Omental fat pad (tissue), 4 donors: ENCODE results near the gene XIAP. TPM values are rescaled to one million over a fixed set of nuclear protein-coding genes. Genes with fewer than 3 reads are reported as not detected.
"Not testable (repeated sequence)": the region's sequence is repeated elsewhere in the genome, so short reads cannot be mapped to it uniquely, and the experiment has no call there.

ENCODE experiments used
- ATAC-seq: fragments of 150-250 bp; one replicate; pipeline ENCODE4 v1.9.1; 2016; ENCODE audit warnings: mild to moderate bottlenecking, moderate library complexity; ENCODE audit not compliant: low FRiP score
- DNase-seq: peaks from one replicate; pipeline ENCODE4 v3.0.0-alpha.2; 2019; ENCODE audit warnings: low spot score
- total RNA-seq, 4 donors: library from RNA; depleted of rRNA; stranded (reverse); fragments of >200 nt; gene quantifications; one replicate each; pipeline ENCODE4 v1.1.0, GENCODE V29; 2016
- TF ChIP-seq, protein P1 (sequence below), 3 donors: fragments of 450-650 bp; IDR thresholded peaks; one replicate each; pipeline ENCODE4 v1.5.1; 2016 to 2017; ENCODE audit warnings: antibody characterized with exemption in 3 of 3, mild to moderate bottlenecking in 3 of 3, moderate library complexity in 2 of 3

The XIAP gene
- total RNA-seq, 4 donors from 2014 or later = 22.5 to 35.8 (median 24.9) TPM

GRCh38 chrX:123923211-123923610 lies 63.4 kb downstream of the XIAP start:
- TF ChIP-seq, protein P1, sequence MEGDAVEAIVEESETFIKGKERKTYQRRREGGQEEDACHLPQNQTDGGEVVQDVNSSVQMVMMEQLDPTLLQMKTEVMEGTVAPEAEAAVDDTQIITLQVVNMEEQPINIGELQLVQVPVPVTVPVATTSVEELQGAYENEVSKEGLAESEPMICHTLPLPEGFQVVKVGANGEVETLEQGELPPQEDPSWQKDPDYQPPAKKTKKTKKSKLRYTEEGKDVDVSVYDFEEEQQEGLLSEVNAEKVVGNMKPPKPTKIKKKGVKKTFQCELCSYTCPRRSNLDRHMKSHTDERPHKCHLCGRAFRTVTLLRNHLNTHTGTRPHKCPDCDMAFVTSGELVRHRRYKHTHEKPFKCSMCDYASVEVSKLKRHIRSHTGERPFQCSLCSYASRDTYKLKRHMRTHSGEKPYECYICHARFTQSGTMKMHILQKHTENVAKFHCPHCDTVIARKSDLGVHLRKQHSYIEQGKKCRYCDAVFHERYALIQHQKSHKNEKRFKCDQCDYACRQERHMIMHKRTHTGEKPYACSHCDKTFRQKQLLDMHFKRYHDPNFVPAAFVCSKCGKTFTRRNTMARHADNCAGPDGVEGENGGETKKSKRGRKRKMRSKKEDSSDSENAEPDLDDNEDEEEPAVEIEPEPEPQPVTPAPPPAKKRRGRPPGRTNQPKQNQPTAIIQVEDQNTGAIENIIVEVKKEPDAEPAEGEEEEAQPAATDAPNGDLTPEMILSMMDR (IDR thresholded peaks at IDR 0.05) = no peak
- no peak for ATAC-seq

DNA sequence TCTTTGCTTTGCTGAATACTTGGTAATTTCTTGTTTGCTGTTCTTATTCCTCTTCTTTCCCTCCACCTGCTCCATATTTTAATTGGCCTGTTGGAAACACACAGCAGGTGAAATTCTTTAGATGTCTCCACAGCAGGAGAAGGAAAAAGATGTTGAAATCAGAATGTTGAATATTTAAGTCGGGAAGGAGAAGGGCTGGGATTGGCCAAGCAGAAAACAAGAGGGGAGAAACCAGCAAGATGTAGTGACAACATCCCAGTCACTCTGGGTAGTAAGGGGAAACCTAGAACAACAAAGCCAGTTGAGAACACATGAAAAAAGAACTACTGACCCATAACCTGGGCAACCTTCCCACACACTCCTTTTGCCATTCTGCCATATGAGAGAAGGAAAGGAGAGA lies 64.3 kb downstream of the XIAP start:
- ATAC-seq (no peak), DNase-seq (no peak)
- TF ChIP-seq, protein P1 (IDR thresholded peaks at IDR 0.05) = no peak

More at GRCh38 chrX:123923211-123923610, 63.4 kb downstream of the XIAP start:
- DNase-seq = no peak

DNA sequence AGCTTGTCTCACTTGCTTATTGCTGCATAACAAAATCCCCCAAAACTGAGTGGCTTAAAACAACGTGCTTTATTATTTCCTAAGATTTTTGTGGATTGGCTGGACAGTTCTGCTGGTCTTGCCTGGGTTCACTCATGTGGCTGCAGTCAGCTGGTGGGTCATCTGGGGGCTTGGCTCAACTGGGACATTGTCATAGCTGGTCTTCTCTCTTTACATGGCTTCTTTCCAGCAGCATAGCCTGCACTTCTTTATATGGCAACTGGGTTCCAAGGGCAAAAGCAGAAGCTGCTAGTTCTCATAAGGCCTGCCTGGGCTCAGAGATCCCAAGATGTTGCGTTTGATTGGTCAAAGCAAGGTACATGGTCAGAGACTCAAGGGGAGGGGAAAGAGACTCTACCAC lies 68.0 kb downstream of the XIAP start:
- ATAC-seq (no peak), DNase-seq (no peak)
- TF ChIP-seq, protein P1 (IDR thresholded peaks at IDR 0.05) = no peak

GRCh38 chrX:123932055-123932454 lies 72.2 kb downstream of the XIAP start:
- not testable (repeated sequence) for ATAC-seq, DNase-seq

- no peak for ATAC-seq
- no peak for DNase-seq
- TF ChIP-seq, protein P1 (IDR thresholded peaks at IDR 0.05) = no peak
Measured at GRCh38 chrX:123943074-123943473, 83.2 kb downstream of the XIAP start.

DNA sequence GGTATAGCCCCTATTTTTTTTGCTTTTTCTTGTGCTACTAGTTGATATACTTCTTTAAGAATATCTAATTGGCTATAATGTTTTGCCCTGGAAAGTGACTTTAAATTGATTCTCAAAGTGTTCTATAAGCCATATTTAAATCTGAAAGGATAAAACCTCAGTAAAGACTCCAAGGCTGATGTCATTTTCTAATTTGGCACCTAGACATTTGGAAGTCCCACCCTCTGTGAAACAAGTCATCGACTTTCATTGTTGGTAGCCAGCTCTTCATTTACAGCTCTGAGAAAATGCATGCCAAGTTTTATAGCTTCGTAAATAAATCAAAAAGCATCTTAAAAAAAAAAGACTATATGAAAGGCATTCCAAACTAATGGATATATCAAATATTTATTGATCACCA lies 83.6 kb downstream of the XIAP start:
- DNase-seq (no peak), ATAC-seq (no peak)
- TF ChIP-seq, protein P1 (IDR thresholded peaks at IDR 0.05) = no peak

DNA sequence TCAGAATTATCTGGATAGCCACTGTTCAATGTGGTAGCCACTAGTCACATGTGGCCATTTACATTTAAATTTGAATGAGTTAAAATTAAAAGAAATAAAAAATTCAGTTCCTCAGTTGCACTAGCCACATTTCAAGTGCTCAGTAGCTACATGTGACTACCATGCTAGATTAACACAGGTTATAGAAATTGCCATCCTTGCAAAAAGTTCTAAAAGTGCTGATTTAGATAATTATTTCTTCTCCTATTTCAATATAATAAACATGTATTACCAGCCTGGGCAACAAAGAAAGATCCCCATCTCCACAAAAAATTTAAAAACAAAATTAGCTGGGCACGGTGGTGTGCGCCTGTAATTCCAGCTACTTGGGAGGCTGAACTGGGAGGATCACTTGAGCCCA lies 90.0 kb downstream of the XIAP start:
- TF ChIP-seq, protein P1 (IDR thresholded peaks at IDR 0.05) = no peak
- ATAC-seq = no peak
- no peak for DNase-seq
